Measurements from ENCODE around the gene EEIG1.

- TF ChIP-seq CTCF (IDR thresholded peaks at IDR 0.05; ENCODE audit: insufficient read depth, low read length, poor library complexity, severe bottlenecking) (no peak), EZH2phosphoT487 (conservative IDR thresholded peaks at IDR 0.05; ENCODE audit: low read length) (no peak)
These were observed 6.6 kb downstream of the EEIG1 start for GRCh38 chr9:127974001-127974768.

Data from SU-DHL-6 (cell line).